HG03095 (cell line): ENCODE data around the gene CEP170B.
"Not testable (repeated sequence)": the region's sequence is repeated elsewhere in the genome, so short reads cannot be mapped to it uniquely, and the experiment has no call there.

Experiments
- ATAC-seq: cut with Tn5 transposase; IDR thresholded peaks from one replicate; pipeline ENCODE4 v1.9.1; 2021; ENCODE audit warnings: moderate library complexity; ENCODE audit not compliant: unreplicated experiment

Gene CEP170B

GRCh38 chr14:104865081-104865630 is at the start of gene CEP170B:
CEP170B (plus strand) TSS chr14:104865268; CDS start chr14:104868451, 3,183 bp downstream.
- ATAC-seq = no peak

GRCh38 chr14:104816616-104816884 is 48.5 kb upstream of the CEP170B start:
- ATAC-seq = peak; percentile 2

- no peak for ATAC-seq
Measured at GRCh38 chr14:104817930-104818713, 46.9 kb upstream of the CEP170B start.

GRCh38 chr14:104818714-104819161 is 46.3 kb upstream of the CEP170B start:
- no peak for ATAC-seq

- no peak for ATAC-seq
Measured at GRCh38 chr14:104819361-104819781, 45.7 kb upstream of the CEP170B start.

- ATAC-seq = no peak
Measured at GRCh38 chr14:104820669-104821228, 44.3 kb upstream of the CEP170B start.

- ATAC-seq = no peak
Measured at GRCh38 chr14:104821229-104821945, 43.7 kb upstream of the CEP170B start.

GRCh38 chr14:104821971-104822608 is 43.0 kb upstream of the CEP170B start:
- no peak for ATAC-seq

- ATAC-seq = no peak
Measured at GRCh38 chr14:104822821-104823615, 42.0 kb upstream of the CEP170B start.

GRCh38 chr14:104824353-104824997 is 40.6 kb upstream of the CEP170B start:
- no peak for ATAC-seq

GRCh38 chr14:104826189-104826860 is 38.7 kb upstream of the CEP170B start:
- ATAC-seq = peak; percentile 61

GRCh38 chr14:104826861-104827176 is 38.2 kb upstream of the CEP170B start:
- no peak for ATAC-seq

- no peak for ATAC-seq
Measured at GRCh38 chr14:104827177-104828055, 37.7 kb upstream of the CEP170B start.

GRCh38 chr14:104830781-104831180 is 34.3 kb upstream of the CEP170B start:
- no peak for ATAC-seq

GRCh38 chr14:104836171-104836935 is 28.7 kb upstream of the CEP170B start:
- not testable (repeated sequence) for ATAC-seq

GRCh38 chr14:104841730-104842129 is 23.3 kb upstream of the CEP170B start:
- no peak for ATAC-seq

GRCh38 chr14:104843006-104843405 is 22.1 kb upstream of the CEP170B start:
- ATAC-seq = no peak
